CD14-positive monocyte (primary cell): ENCODE data around the gene ASTN1. TPM values are rescaled to one million over a fixed set of nuclear protein-coding genes. Genes with fewer than 3 reads are reported as not detected.

Experiments used
- DNase-seq, 3 donors: peaks; one replicate each; pipeline ENCODE4 v3.0.0-alpha.2; 2011 to 2022
- H2AFZ ChIP-seq: 2 replicates; pipeline ENCODE4 v1.6.0; 2012; ENCODE audit warnings: mild to moderate bottlenecking, low read depth, low read length, inconsistent platforms; ENCODE audit not compliant: insufficient read depth, poor library complexity, severe bottlenecking
- H3K27ac ChIP-seq, 2 donors: 1 replicate in 1 of 2; 2 replicates in 1 of 2; pipeline ENCODE4 v1.5.1; 2012 to 2013; ENCODE audit warnings: low read length in 2 of 2, control low read depth in 1 of 2, inconsistent platforms in 1 of 2, low read depth in 1 of 2, mild to moderate bottlenecking in 1 of 2
- H3K27me3 ChIP-seq, 2 donors: one replicate each; pipeline versions ENCODE4 v1.6.0 to v1.6.1; 2011 to 2013; ENCODE audit warnings: low read length in 2 of 2; ENCODE audit not compliant: control insufficient read depth in 2 of 2, insufficient read depth in 2 of 2
- H3K36me3 ChIP-seq, 2 donors: replicated peaks in 1 of 2; 1 replicate in 1 of 2; 2 replicates in 1 of 2; pipeline versions ENCODE4 v1.5.1 to v1.6.1; 2012 to 2013; ENCODE audit warnings: low read length in 2 of 2, control low read depth in 1 of 2, inconsistent platforms in 1 of 2, mild to moderate bottlenecking in 1 of 2; ENCODE audit not compliant: insufficient read depth in 2 of 2, control insufficient read depth in 1 of 2
- H3K4me1 ChIP-seq, 2 donors: 1 replicate in 1 of 2; 2 replicates in 1 of 2; pipeline versions ENCODE4 v1.5.1 to v1.6.1; 2012 to 2013; ENCODE audit warnings: low read length in 2 of 2, control low read depth in 1 of 2, inconsistent platforms in 1 of 2, mild to moderate bottlenecking in 1 of 2, moderate library complexity in 1 of 2; ENCODE audit not compliant: insufficient read depth in 2 of 2, control insufficient read depth in 1 of 2
- H3K4me2 ChIP-seq: replicated peaks from 2 replicates; pipeline ENCODE3; 2012; ENCODE audit warnings: low read length, moderate library complexity, mild to moderate bottlenecking; ENCODE audit not compliant: poor library complexity, severe bottlenecking; ENCODE audit errors: extremely low read depth
- H3K4me3 ChIP-seq, 3 experiments: fragments of 200-600 bp in 1 of 3; sonication (generic) in 1 of 3; replicated peaks in 1 of 3; 1 replicate in 2 of 3; 2 replicates in 1 of 3; pipeline ENCODE4 v1.5.1; 2011 to 2013; ENCODE audit warnings: low read length in 3 of 3, mild to moderate bottlenecking in 3 of 3, control low read depth in 2 of 3, low read depth in 2 of 3, inconsistent platforms in 1 of 3, moderate library complexity in 1 of 3
- H3K79me2 ChIP-seq: 2 replicates; pipeline ENCODE4 v1.6.0; 2012; ENCODE audit warnings: mild to moderate bottlenecking, control low read depth, inconsistent platforms, low read length, moderate library complexity; ENCODE audit not compliant: insufficient read depth
- H3K9ac ChIP-seq: 2 replicates; pipeline ENCODE4 v1.6.0; 2017; ENCODE audit warnings: low read length, mild to moderate bottlenecking; ENCODE audit not compliant: insufficient read depth, poor library complexity, severe bottlenecking
- H3K9me3 ChIP-seq, 2 donors: replicated peaks in 1 of 2; 1 replicate in 1 of 2; 2 replicates in 1 of 2; pipeline versions ENCODE4 v1.5.1 to v1.6.1; 2012 to 2013; ENCODE audit warnings: low read length in 2 of 2, control low read depth in 1 of 2; ENCODE audit not compliant: control insufficient read depth in 1 of 2, insufficient read depth in 1 of 2
- H4K20me1 ChIP-seq: 2 replicates; pipeline ENCODE4 v1.6.0; 2012; ENCODE audit warnings: mild to moderate bottlenecking, low read length, control low read depth, moderate library complexity; ENCODE audit not compliant: insufficient read depth
- H3K27ac Mint-ChIP-seq, 7 donors: one replicate each; pipeline ENCODE4 v1.8.0; 2020; ENCODE audit warnings: mild to moderate bottlenecking in 7 of 7, mixed read lengths in 7 of 7, moderate library complexity in 6 of 7, inconsistent platforms in 2 of 7
- H3K27me3 Mint-ChIP-seq, 3 donors: one replicate each; pipeline ENCODE4 v1.8.0; 2021 to 2022; ENCODE audit warnings: low read depth in 3 of 3, mild to moderate bottlenecking in 3 of 3, mixed read lengths in 3 of 3, moderate library complexity in 3 of 3, inconsistent platforms in 1 of 3
- H3K36me3 Mint-ChIP-seq, 2 donors: one replicate each; pipeline ENCODE4 v1.8.0; 2020; ENCODE audit warnings: mixed read lengths in 2 of 2, inconsistent platforms in 1 of 2, mild to moderate bottlenecking in 1 of 2
- H3K4me1 Mint-ChIP-seq: one replicate; pipeline ENCODE4 v1.8.0; 2020; ENCODE audit warnings: mild to moderate bottlenecking, mixed read lengths
- H3K4me3 Mint-ChIP-seq, 2 donors: one replicate each; pipeline ENCODE4 v1.8.0; 2020; ENCODE audit warnings: mild to moderate bottlenecking in 2 of 2, mixed read lengths in 2 of 2, moderate library complexity in 1 of 2
- H3K9me3 Mint-ChIP-seq, 7 donors: one replicate each; pipeline ENCODE4 v1.8.0; 2020 to 2022; ENCODE audit warnings: mixed read lengths in 7 of 7, mild to moderate bottlenecking in 6 of 7, moderate library complexity in 6 of 7, inconsistent platforms in 2 of 7
- CTCF ChIP-seq: fragments of 200-600 bp; IDR thresholded peaks from one replicate; pipeline ENCODE4 v1.8.0; 2022; ENCODE audit warnings: antibody characterized with exemption, mild to moderate bottlenecking
- WGBS: methylation state at CpG from one replicate; pipeline ENCODE4 v1.1.5; 2013; ENCODE audit warnings: missing lambda C conversion rate; ENCODE audit not compliant: insufficient coverage; 5-methylcytosine and 5-hydroxymethylcytosine counted together
- intact Hi-C, 2 donors: fragments of 100-400 bp; cut with micrococcal nuclease; formaldehyde crosslinking; loops; one replicate each; pipeline versions ENCODE4 v1.15.0 to v1.15.1; 2023
- polyA plus RNA-seq, 3 donors: library from polyadenylated mRNA; depleted of rRNA in 1 of 3; unstranded in 2 of 3; stranded (reverse) in 1 of 3; fragments of 300-500 nt in 2 of 3; fragments of >200 nt in 1 of 3; fragmentation: Illumina TruSeq in 2 of 3; gene quantifications; 1 replicate in 2 of 3; 2 replicates in 1 of 3; pipeline ENCODE4 v1.2.3, GENCODE V29; 2012 to 2021

ASTN1 gene
- polyA plus RNA-seq, 3 donors: not detected

GRCh38 chr1:176839216-176839615, 325.3 kb downstream of the ASTN1 start:
- Histone ChIP-seq H3K9me3 (no peaks in the 10 kb centered on the region), H3K27me3 (no peaks in the 10 kb centered on the region), H3K36me3 (no peaks in the 10 kb centered on the region), H3K79me2 (no peaks in the 10 kb centered on the region), H3K4me3 (no peak overlapping the region), H3K27ac (no peak overlapping the region), H3K9ac (no peak overlapping the region), H3K4me2 (no peak overlapping the region), H3K4me1 (no peaks in the 10 kb centered on the region), H2AFZ (no peak overlapping the region), H4K20me1 (no peaks in the 10 kb centered on the region)
- Mint-ChIP-seq H3K4me1 (no peaks in the 10 kb centered on the region), H3K27me3 (no peaks in the 10 kb centered on the region), H3K27ac (no peak overlapping the region), H3K36me3 (no peaks in the 10 kb centered on the region), H3K4me3 (no peak overlapping the region), H3K9me3 (peaks cover 0 to 4% (median 0%) of the 10 kb centered on the region in 7 donors)
- TF ChIP-seq CTCF: no peak
- WGBS: 93% methylated on average over 2 of the region's 4 CpGs
- intact Hi-C loops: no loop called here
- no peak for DNase-seq

- DNase-seq: no peak
- no peak overlapping the region for H3K27ac Mint-ChIP-seq
Measured at GRCh38 chr1:176838276-176838995, 326.1 kb downstream of the ASTN1 start.

More at GRCh38 chr1:176838276-176838995, 326.1 kb downstream of the ASTN1 start:
- Mint-ChIP-seq H3K4me1 (no peaks in the 10 kb centered on the region), H3K27me3 (no peaks in the 10 kb centered on the region), H3K9me3 (peaks cover 0 to 4% (median 0%) of the 10 kb centered on the region in 7 donors), H3K36me3 (no peaks in the 10 kb centered on the region), H3K4me3 (no peak overlapping the region)
- Histone ChIP-seq H2AFZ (no peak overlapping the region), H3K4me3 (no peak overlapping the region), H3K27me3 (no peaks in the 10 kb centered on the region), H3K4me2 (no peak overlapping the region), H3K9me3 (no peaks in the 10 kb centered on the region), H3K36me3 (no peaks in the 10 kb centered on the region), H3K4me1 (no peaks in the 10 kb centered on the region), H3K27ac (no peak overlapping the region), H3K79me2 (no peaks in the 10 kb centered on the region), H3K9ac (no peak overlapping the region), H4K20me1 (no peaks in the 10 kb centered on the region)
- WGBS: 100% methylated on average over 1 of the region's 5 CpGs
- intact Hi-C loops: no loop called here
- no peak for TF ChIP-seq CTCF
